GM06990 (cell line): Measurements from ENCODE around the gene ZFX.

Experiments
- DNase-seq: peaks from one replicate; pipeline ENCODE4 v3.0.0-alpha.2; 2011; ENCODE audit not compliant: insufficient read length; ENCODE audit errors: extremely low read depth
- H3K27me3 ChIP-seq: replicated peaks from 2 replicates; pipeline ENCODE4 v1.6.0; 2011; ENCODE audit warnings: low read length; ENCODE audit not compliant: control insufficient read depth, insufficient read depth
- H3K36me3 ChIP-seq: 2 replicates; pipeline ENCODE4 v1.5.1; 2011; ENCODE audit warnings: low read length; ENCODE audit not compliant: control insufficient read depth, insufficient read depth
- H3K4me3 ChIP-seq: replicated peaks from 2 replicates; pipeline ENCODE4 v1.5.1; 2011; ENCODE audit warnings: low read depth, mild to moderate bottlenecking, control low read depth, low read length
- TF ChIP-seq, protein P1 (sequence below): IDR thresholded peaks from 2 replicates; pipeline ENCODE4 v1.5.1; 2011; ENCODE audit warnings: low read length, control low read depth, mild to moderate bottlenecking, inconsistent platforms; ENCODE audit not compliant: insufficient read depth, poor library complexity, severe bottlenecking

Gene ZFX

DNA sequence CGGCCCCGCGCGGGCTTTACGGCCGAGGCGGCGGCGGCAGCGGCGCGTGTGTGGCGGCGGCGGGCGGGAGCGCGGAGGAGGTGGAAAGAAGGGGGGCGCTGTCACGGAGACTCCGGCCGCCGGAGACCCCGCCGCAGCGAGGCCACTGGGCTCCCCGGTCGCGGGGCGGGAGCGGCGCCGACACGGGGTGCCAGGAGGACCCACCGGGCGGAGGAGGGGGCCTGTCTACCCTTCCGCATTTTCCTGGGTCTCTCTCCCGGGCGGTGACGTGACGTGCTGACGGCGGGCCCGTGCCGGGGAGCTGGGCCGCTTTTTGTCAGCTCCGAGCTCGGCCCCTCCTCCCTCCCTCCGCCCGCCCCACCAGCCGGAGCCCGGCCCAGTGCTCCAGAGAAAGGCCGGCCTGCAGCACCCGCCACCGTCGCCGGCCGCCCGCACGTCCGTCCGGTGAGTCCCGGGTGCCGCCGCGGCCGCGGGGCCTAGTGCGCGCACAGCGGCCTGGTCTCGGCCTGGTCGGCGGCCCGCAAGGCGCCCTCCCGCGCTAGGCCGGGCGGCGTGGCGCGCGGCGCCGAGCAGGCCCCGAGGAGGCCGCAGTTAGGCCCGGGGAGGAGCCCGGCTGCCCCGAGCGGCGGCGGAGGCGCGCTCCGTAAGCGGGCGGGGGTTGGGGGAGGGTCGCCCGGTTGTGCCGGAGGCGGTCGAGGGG lies at the start of gene ZFX:
ZFX (plus strand) TSS at position 379 of the 700 bp plus-strand sequence. CDS start 23,014 bp downstream, outside the sequence.
- Histone ChIP-seq H3K27me3 (no peaks in the 10 kb centered on the region), H3K4me3 (peak within 1 kb of the TSS; percentile 85), H3K36me3 (no peaks in the 10 kb centered on the region; the same call in 1 of the 2 replicates)
- no peak for DNase-seq
- TF ChIP-seq, protein P1, sequence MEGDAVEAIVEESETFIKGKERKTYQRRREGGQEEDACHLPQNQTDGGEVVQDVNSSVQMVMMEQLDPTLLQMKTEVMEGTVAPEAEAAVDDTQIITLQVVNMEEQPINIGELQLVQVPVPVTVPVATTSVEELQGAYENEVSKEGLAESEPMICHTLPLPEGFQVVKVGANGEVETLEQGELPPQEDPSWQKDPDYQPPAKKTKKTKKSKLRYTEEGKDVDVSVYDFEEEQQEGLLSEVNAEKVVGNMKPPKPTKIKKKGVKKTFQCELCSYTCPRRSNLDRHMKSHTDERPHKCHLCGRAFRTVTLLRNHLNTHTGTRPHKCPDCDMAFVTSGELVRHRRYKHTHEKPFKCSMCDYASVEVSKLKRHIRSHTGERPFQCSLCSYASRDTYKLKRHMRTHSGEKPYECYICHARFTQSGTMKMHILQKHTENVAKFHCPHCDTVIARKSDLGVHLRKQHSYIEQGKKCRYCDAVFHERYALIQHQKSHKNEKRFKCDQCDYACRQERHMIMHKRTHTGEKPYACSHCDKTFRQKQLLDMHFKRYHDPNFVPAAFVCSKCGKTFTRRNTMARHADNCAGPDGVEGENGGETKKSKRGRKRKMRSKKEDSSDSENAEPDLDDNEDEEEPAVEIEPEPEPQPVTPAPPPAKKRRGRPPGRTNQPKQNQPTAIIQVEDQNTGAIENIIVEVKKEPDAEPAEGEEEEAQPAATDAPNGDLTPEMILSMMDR, result no peak

DNA sequence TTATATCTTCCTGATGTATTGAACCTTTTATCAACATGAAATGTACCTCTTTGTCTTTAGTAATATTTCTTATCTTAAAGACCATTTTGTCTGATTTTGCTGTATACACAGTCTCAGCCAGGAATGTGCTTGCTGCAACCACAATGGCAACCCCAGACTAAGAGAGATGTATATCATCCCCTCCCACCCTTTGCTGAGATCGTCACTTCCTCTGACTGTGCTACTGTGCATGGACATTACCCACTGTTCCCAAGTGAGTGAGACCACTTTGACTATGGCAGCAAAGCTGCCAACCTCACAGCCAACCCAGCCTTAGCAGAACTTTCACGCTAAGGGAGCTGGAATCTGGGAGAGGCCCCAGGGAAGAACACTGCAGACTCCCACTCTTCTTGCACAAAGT lies 48.8 kb upstream of the ZFX start:
- DNase-seq, result no peak
- H3K36me3 ChIP-seq, result no peaks in the 10 kb centered on the region
- TF ChIP-seq, protein P1, result no peak
- H3K27me3 ChIP-seq, result no peaks in the 10 kb centered on the region
- no peak overlapping the region for H3K4me3 ChIP-seq

DNA sequence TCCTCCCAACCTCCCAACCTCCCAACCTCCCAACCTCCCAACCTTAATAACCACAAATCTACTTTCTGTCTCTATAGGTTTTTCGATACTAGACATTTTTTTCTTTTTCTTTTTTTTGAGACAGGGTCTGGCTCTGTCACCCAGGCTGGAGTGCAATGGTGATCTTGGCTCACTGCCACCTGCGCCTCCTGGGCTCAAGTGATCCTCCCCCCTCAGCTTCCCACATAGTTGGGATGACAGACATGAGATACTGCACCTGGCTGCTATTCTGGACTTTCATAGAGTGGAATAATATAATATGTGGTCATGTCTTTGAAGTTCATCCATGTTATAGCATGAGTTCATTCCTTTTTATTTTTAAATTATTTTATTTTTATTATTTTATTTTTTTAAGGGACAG lies 39.5 kb upstream of the ZFX start:
- no peaks in the 10 kb centered on the region for H3K36me3 ChIP-seq
- no peaks in the 10 kb centered on the region for H3K27me3 ChIP-seq
- TF ChIP-seq, protein P1, result no peak
- DNase-seq, result no peak
- no peak overlapping the region for H3K4me3 ChIP-seq

DNA sequence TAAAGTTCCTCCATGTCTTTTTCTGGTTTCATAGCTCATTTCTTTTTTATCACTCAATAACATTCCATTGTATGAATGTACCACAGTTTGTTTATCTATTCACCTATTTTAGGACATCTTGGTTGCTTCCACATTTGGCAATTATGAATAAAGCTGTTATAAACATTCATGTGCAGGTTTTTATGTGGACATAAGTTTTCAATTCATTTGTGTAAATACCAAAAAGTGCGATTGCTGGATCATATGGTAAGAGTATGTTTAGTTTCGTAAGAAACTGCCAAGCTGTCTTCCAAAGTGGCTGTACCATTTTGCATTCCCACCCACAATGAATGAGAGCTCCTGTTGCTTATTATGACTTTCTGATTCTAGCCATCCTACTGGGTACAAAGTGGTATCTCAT lies 36.3 kb upstream of the ZFX start:
- Histone ChIP-seq H3K4me3 (no peak overlapping the region), H3K27me3 (no peaks in the 10 kb centered on the region), H3K36me3 (no peaks in the 10 kb centered on the region)
- TF ChIP-seq, protein P1, result no peak
- no peak for DNase-seq

DNA sequence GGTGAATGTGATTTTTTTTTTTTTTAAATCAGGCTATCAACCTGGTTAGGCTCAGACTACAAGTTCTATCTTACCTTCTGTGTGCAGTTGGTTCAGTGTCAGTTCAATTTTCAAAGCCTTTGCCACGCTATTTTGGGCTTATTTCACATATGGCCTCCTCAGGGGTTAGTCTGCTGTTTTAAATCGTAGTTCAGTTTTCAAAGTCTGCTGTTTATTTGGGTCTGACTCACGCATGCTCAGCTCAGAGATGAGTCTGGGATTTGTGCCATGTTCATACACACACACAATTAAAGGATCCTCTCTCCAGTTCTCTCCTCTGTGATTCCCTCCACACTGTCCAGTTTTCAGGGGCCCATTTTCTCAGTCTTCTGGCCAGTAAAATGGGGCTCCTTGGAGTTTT lies 32.3 kb upstream of the ZFX start:
- H3K4me3 ChIP-seq, result no peak overlapping the region
- no peaks in the 10 kb centered on the region for H3K27me3 ChIP-seq
- TF ChIP-seq, protein P1, result no peak
- no peak for DNase-seq
- H3K36me3 ChIP-seq, result no peaks in the 10 kb centered on the region
